Measurements from ENCODE around the gene S100PBP. TPM values are rescaled to one million over a fixed set of nuclear protein-coding genes. Genes with fewer than 3 reads are reported as not detected.
A peak's percentile ranks its signal among the peaks of the same experiment; 100 is the strongest.

S100PBP gene
- total RNA-seq, 1 donor = 42.0 TPM

GRCh38 chr1:32811265-32811664, 6.2 kb upstream of the S100PBP start:
- H3K4me3 ChIP-seq (ENCODE audit: insufficient read depth, low read length) = no peak overlapping the region
- H3K4me2 ChIP-seq (ENCODE audit: insufficient read depth, low read length) = no peak overlapping the region
- H3K36me3 ChIP-seq (ENCODE audit: insufficient read depth, low read length) = peaks cover 50% of the 10 kb centered on the region
- H2AFZ ChIP-seq (ENCODE audit: low read length) = no peak overlapping the region
- H3K27me3 ChIP-seq (ENCODE audit: insufficient read depth, low read length) = no peaks in the 10 kb centered on the region
- no peak overlapping the region for H3K27ac ChIP-seq (ENCODE audit: low read depth, low read length)
- TF ChIP-seq CTCF (IDR thresholded peaks at IDR 0.05; ENCODE audit: extremely low read depth, low read depth, low read length) = no peak
- peaks cover 12% of the 10 kb centered on the region for H3K4me1 ChIP-seq (ENCODE audit: insufficient read depth, low read length)
- H3K79me2 ChIP-seq (ENCODE audit: insufficient read depth, low read length) = peaks cover 97% of the 10 kb centered on the region
- H3K9me3 ChIP-seq (ENCODE audit: low read depth, low read length) = no peaks in the 10 kb centered on the region
- peaks cover 12% of the 10 kb centered on the region for H4K20me1 ChIP-seq (ENCODE audit: insufficient read depth, low read length)
- no peak for DNase-seq (ENCODE audit: insufficient read length, low spot score, missing footprints)

- TF ChIP-seq CTCF (IDR thresholded peaks at IDR 0.05; ENCODE audit: extremely low read depth, low read depth, low read length) = no peak
These were observed 5.5 kb upstream of the S100PBP start for GRCh38 chr1:32811917-32812316.

GRCh38 chr1:32813941-32814739, 3.3 kb upstream of the S100PBP start:
- peaks cover 18% of the 10 kb centered on the region for H3K4me1 ChIP-seq (ENCODE audit: insufficient read depth, low read length)
- TF ChIP-seq CTCF (IDR thresholded peaks at IDR 0.05; ENCODE audit: extremely low read depth, low read depth, low read length) = no peak
- peak overlapping the region; percentile 91 for H3K4me2 ChIP-seq (ENCODE audit: insufficient read depth, low read length)
- H3K27ac ChIP-seq (ENCODE audit: low read depth, low read length) = peak overlapping the region; percentile 32
- H3K4me3 ChIP-seq (ENCODE audit: insufficient read depth, low read length) = peak overlapping the region; percentile 26
- no peak overlapping the region for H2AFZ ChIP-seq (ENCODE audit: low read length)
- H3K36me3 ChIP-seq (ENCODE audit: insufficient read depth, low read length) = peaks cover 29% of the 10 kb centered on the region
- peaks cover 97% of the 10 kb centered on the region for H3K79me2 ChIP-seq (ENCODE audit: insufficient read depth, low read length)
- H4K20me1 ChIP-seq (ENCODE audit: insufficient read depth, low read length) = peaks cover 12% of the 10 kb centered on the region
- no peak for DNase-seq (ENCODE audit: insufficient read length, low spot score, missing footprints)
- H3K9me3 ChIP-seq (ENCODE audit: low read depth, low read length) = no peaks in the 10 kb centered on the region
- no peaks in the 10 kb centered on the region for H3K27me3 ChIP-seq (ENCODE audit: insufficient read depth, low read length)

More at GRCh38 chr1:32811917-32812316, 5.5 kb upstream of the S100PBP start:
- no peaks in the 10 kb centered on the region for H3K9me3 ChIP-seq (ENCODE audit: low read depth, low read length)
- H4K20me1 ChIP-seq (ENCODE audit: insufficient read depth, low read length) = peaks cover 12% of the 10 kb centered on the region
- H3K27me3 ChIP-seq (ENCODE audit: insufficient read depth, low read length) = no peaks in the 10 kb centered on the region
- peaks cover 12% of the 10 kb centered on the region for H3K4me1 ChIP-seq (ENCODE audit: insufficient read depth, low read length)
- H3K27ac ChIP-seq (ENCODE audit: low read depth, low read length) = no peak overlapping the region
- no peak for DNase-seq (ENCODE audit: insufficient read length, low spot score, missing footprints)
- no peak overlapping the region for H3K4me2 ChIP-seq (ENCODE audit: insufficient read depth, low read length)
- H2AFZ ChIP-seq (ENCODE audit: low read length) = no peak overlapping the region
- peaks cover 97% of the 10 kb centered on the region for H3K79me2 ChIP-seq (ENCODE audit: insufficient read depth, low read length)
- H3K36me3 ChIP-seq (ENCODE audit: insufficient read depth, low read length) = peaks cover 43% of the 10 kb centered on the region
- H3K4me3 ChIP-seq (ENCODE audit: insufficient read depth, low read length) = no peak overlapping the region

GRCh38 chr1:32816676-32817158, 736 bp upstream of the S100PBP start:
- peaks cover 18% of the 10 kb centered on the region for H3K4me1 ChIP-seq (ENCODE audit: insufficient read depth, low read length)
- no peak for TF ChIP-seq CTCF (IDR thresholded peaks at IDR 0.05; ENCODE audit: extremely low read depth, low read depth, low read length)
- DNase-seq (ENCODE audit: insufficient read length, low spot score, missing footprints) = peak; percentile 74
- H3K4me2 ChIP-seq (ENCODE audit: insufficient read depth, low read length) = peak overlapping the region; percentile 91
- H3K36me3 ChIP-seq (ENCODE audit: insufficient read depth, low read length) = peaks cover 11% of the 10 kb centered on the region
- H4K20me1 ChIP-seq (ENCODE audit: insufficient read depth, low read length) = peaks cover 13% of the 10 kb centered on the region
- peaks cover 98% of the 10 kb centered on the region for H3K79me2 ChIP-seq (ENCODE audit: insufficient read depth, low read length)
- H3K9me3 ChIP-seq (ENCODE audit: low read depth, low read length) = no peaks in the 10 kb centered on the region
- peak overlapping the region; percentile 93 for H3K27ac ChIP-seq (ENCODE audit: low read depth, low read length)
- H2AFZ ChIP-seq (ENCODE audit: low read length) = peak overlapping the region; percentile 80
- H3K4me3 ChIP-seq (ENCODE audit: insufficient read depth, low read length) = peak overlapping the region; percentile 92
- H3K27me3 ChIP-seq (ENCODE audit: insufficient read depth, low read length) = no peaks in the 10 kb centered on the region

Data from osteoblast (primary cell).